ENCODE data around the gene ERCC6.

GRCh38 chr10:49505076-49505475 is 33.8 kb downstream of the ERCC6 start:
- no peak for TF ChIP-seq CTCF (IDR thresholded peaks at IDR 0.05)
- no peak for TF ChIP-seq POLR2A (IDR thresholded peaks at IDR 0.05)
